Endothelial cell of umbilical vein (primary cell): ENCODE data around the gene TIFAB. TPM values are rescaled to one million over a fixed set of nuclear protein-coding genes. Genes with fewer than 3 reads are reported as not detected.

Experiments used
- BruUV-seq: library from RNA; stranded (reverse); fragments of 400-500 nt; replicated peaks from 2 replicates; lab custom pipeline; 2021; lab: Mats Ljungman, UMichigan
- CTCF ChIA-PET: fragments of 300-600, 350-600 bp; sonication (Branson Sonifier 250); formaldehyde crosslinking; loops from one replicate; lab custom pipeline; 2021; ENCODE audit warnings: antibody characterized with exemption, inconsistent platforms; lab: Charles Lee
- POLR2A ChIA-PET: fragments of 300-600, 350-600 bp; sonication (Branson Sonifier 250); formaldehyde crosslinking; loops from one replicate; lab custom pipeline; 2021; ENCODE audit warnings: antibody characterized with exemption, inconsistent platforms; lab: Charles Lee
- DNase-seq: peaks from one replicate; pipeline ENCODE4 v3.0.0-alpha.2; 2011; ENCODE audit warnings: low read depth, low spot score
- FAIRE-seq: peaks from 2 replicates; lab custom pipeline; 2011; peaks lifted over from hg19 to GRCh38; lab: Jason Lieb, UNC
- H2AFZ ChIP-seq: 2 replicates; pipeline ENCODE4 v1.6.0; 2012; ENCODE audit warnings: low read depth, low read length, control low read depth, inconsistent platforms
- H3K27ac ChIP-seq: 2 replicates; pipeline ENCODE4 v1.5.1; 2011; ENCODE audit warnings: low read depth, mild to moderate bottlenecking, control low read depth, low read length, moderate library complexity; ENCODE audit not compliant: insufficient read depth
- H3K27me3 ChIP-seq, 2 experiments: 2 replicates each; pipeline versions ENCODE4 v1.6.0 to v1.6.1; 2011; ENCODE audit warnings: low read length in 2 of 2, mixed read lengths in 1 of 2; ENCODE audit not compliant: control insufficient read depth in 2 of 2, insufficient read depth in 2 of 2
- H3K36me3 ChIP-seq, 2 experiments: 2 replicates in 1 of 2; 3 replicates in 1 of 2; pipeline ENCODE4 v1.5.1; 2011; ENCODE audit warnings: low read length in 2 of 2, mild to moderate bottlenecking in 1 of 2, moderate library complexity in 1 of 2; ENCODE audit not compliant: control insufficient read depth in 2 of 2, insufficient read depth in 2 of 2; ENCODE audit errors: extremely low read depth in 1 of 2
- H3K4me1 ChIP-seq: 3 replicates; pipeline ENCODE4 v1.5.1; 2011; ENCODE audit warnings: mild to moderate bottlenecking, low read length; ENCODE audit not compliant: control insufficient read depth, insufficient read depth; ENCODE audit errors: extremely low read depth
- H3K4me2 ChIP-seq: 2 replicates; pipeline ENCODE4 v1.6.1; 2011; ENCODE audit warnings: low read length, control low read depth, mixed read lengths; ENCODE audit not compliant: insufficient read depth
- H3K4me3 ChIP-seq, 3 experiments: fragments of 200-600 bp in 1 of 3; sonication (generic), shearing (Covaris generic) in 1 of 3; replicated peaks in 1 of 3; 2 replicates each; pipeline ENCODE4 v1.5.1; 2011 to 2016; ENCODE audit warnings: control low read depth in 3 of 3, low read length in 3 of 3, mild to moderate bottlenecking in 2 of 3, inconsistent platforms in 1 of 3, low read depth in 1 of 3, moderate library complexity in 1 of 3; ENCODE audit not compliant: insufficient read depth in 1 of 3
- H3K79me2 ChIP-seq: 2 replicates; pipeline ENCODE4 v1.6.0; 2012; ENCODE audit warnings: low read length, inconsistent platforms; ENCODE audit not compliant: control insufficient read depth, insufficient read depth
- H3K9ac ChIP-seq: replicated peaks from 2 replicates; pipeline ENCODE3; 2011; ENCODE audit warnings: low read length, control low read depth; ENCODE audit not compliant: insufficient read depth; ENCODE audit errors: extremely low read depth
- H3K9me1 ChIP-seq: replicated peaks from 3 replicates; pipeline ENCODE4 v1.6.0; 2011; ENCODE audit warnings: mild to moderate bottlenecking, low read length; ENCODE audit not compliant: control insufficient read depth, insufficient read depth; ENCODE audit errors: extremely low read depth
- H3K9me3 ChIP-seq: replicated peaks from 2 replicates; pipeline ENCODE4 v1.5.1; 2012; ENCODE audit warnings: low read length, inconsistent platforms; ENCODE audit not compliant: control insufficient read depth, insufficient read depth
- H4K20me1 ChIP-seq: replicated peaks from 2 replicates; pipeline ENCODE3; 2011; ENCODE audit warnings: mild to moderate bottlenecking, low read length; ENCODE audit not compliant: control insufficient read depth, insufficient read depth; ENCODE audit errors: extremely low read depth
- EZH2 ChIP-seq: IDR thresholded peaks from 2 replicates; pipeline ENCODE4 v1.6.1; 2012; ENCODE audit warnings: borderline replicate concordance, low read depth, mild to moderate bottlenecking, moderate library complexity, low read length, inconsistent platforms; ENCODE audit not compliant: severe bottlenecking
- JUN ChIP-seq: IDR thresholded peaks from 2 replicates; pipeline ENCODE4 v1.6.1; 2011; ENCODE audit warnings: borderline replicate concordance, low read depth; ENCODE audit not compliant: insufficient read length, insufficient read depth
- MAX ChIP-seq: IDR thresholded peaks from 2 replicates; pipeline ENCODE4 v1.6.1; 2011; ENCODE audit not compliant: insufficient read depth, insufficient read length
- MYC ChIP-seq: IDR thresholded peaks from one replicate; pipeline ENCODE4 v1.6.1; 2011; ENCODE audit warnings: mild to moderate bottlenecking, low read depth, low read length
- POLR2AphosphoS5 ChIP-seq: IDR thresholded peaks from 2 replicates; pipeline ENCODE4 v1.6.1; 2012; ENCODE audit warnings: low read depth, mild to moderate bottlenecking, control low read depth, low read length, moderate library complexity; ENCODE audit not compliant: insufficient read depth
- dilution Hi-C: fragments of 300-500 bp; cut with MboI; formaldehyde crosslinking; loops from one replicate; pipeline ENCODE4 v1.15.0; 2019; ENCODE audit warnings: low sequenced_read_pairs; ENCODE audit not compliant: extremely low pct_ligation_motif_present
- intact Hi-C: fragments of 100-400 bp; cut with micrococcal nuclease; formaldehyde crosslinking; loops from one replicate; pipeline ENCODE4 v1.10.0; 2022
- polyA plus RNA-seq, 4 experiments: library from polyadenylated mRNA; depleted of rRNA in 3 of 4; stranded (reverse) in 3 of 4; unstranded in 1 of 4; fragments of >200 nt; gene quantifications; 2 replicates each; pipeline versions ENCODE4 v1.2.1 to v1.2.3, GENCODE V29; 2011 to 2012; ENCODE audit warnings: missing spikeins in 1 of 4
- total RNA-seq: library from RNA; stranded (reverse); gene quantifications from 2 replicates; pipeline ENCODE4 v1.2.3, GENCODE V29; 2021

Gene TIFAB
- total and polyA plus RNA-seq, 2 donors (not counting 3 experiments of a cell fraction or from before 2014, with no cell fraction given) = not detected

- intact Hi-C loops = no loop called here
- dilution Hi-C loops = no loop called here
- Histone ChIP-seq H3K4me2 (no peak overlapping the region), H3K79me2 (no peaks in the 10 kb centered on the region), H3K4me3 (no peak overlapping the region), H3K9me1 (no peaks in the 10 kb centered on the region), H3K4me1 (no peaks in the 10 kb centered on the region), H2AFZ (no peak overlapping the region), H4K20me1 (no peaks in the 10 kb centered on the region), H3K27me3 (peaks cover 26 to 30% of the 10 kb centered on the region in 2 experiments), H3K9ac (no peak overlapping the region), H3K27ac (no peak overlapping the region), H3K9me3 (no peaks in the 10 kb centered on the region), H3K36me3 (no peaks in the 10 kb centered on the region)
- DNase-seq (no peak), FAIRE-seq (no peak)
- TF ChIP-seq MYC (no peak), JUN (no peak), EZH2 (no peak), POLR2AphosphoS5 (no peak)
- CTCF ChIA-PET = interaction anchor here (1.0 to 7.4 kb wide), 6 partner anchors 11 to 87 kb away, joined by 3 to 61 read pairs (median 6); no protein-coding TSS in a partner anchor
- BruUV-seq = no TSS peak
- POLR2A ChIA-PET = no interaction called here
These were observed 26.8 kb upstream of the TIFAB start for GRCh38 chr5:135478938-135479337.

GRCh38 chr5:135477613-135478066 lies 25.5 kb upstream of the TIFAB start:
- intact Hi-C loops = no loop called here
- Histone ChIP-seq H4K20me1 (no peaks in the 10 kb centered on the region), H3K36me3 (no peaks in the 10 kb centered on the region), H2AFZ (no peak overlapping the region), H3K4me3 (no peak overlapping the region), H3K27me3 (peaks cover 29 to 37% of the 10 kb centered on the region in 2 experiments), H3K27ac (no peak overlapping the region), H3K9me3 (no peaks in the 10 kb centered on the region), H3K4me1 (no peaks in the 10 kb centered on the region), H3K9me1 (no peaks in the 10 kb centered on the region), H3K4me2 (no peak overlapping the region), H3K79me2 (no peaks in the 10 kb centered on the region), H3K9ac (no peak overlapping the region)
- FAIRE-seq (no peak), DNase-seq (no peak)
- BruUV-seq = no TSS peak
- CTCF ChIA-PET = interaction anchor here (0.8 to 7.4 kb wide), 4 partner anchors 12 to 160 kb away, joined by 3 to 61 read pairs (median 7); no protein-coding TSS in a partner anchor
- POLR2A ChIA-PET = no interaction called here
- no peak for TF ChIP-seq MAX
- peak; percentile 6 for TF ChIP-seq EZH2
- dilution Hi-C loops = no loop called here
